Kidney glomerular epithelial cell (primary cell): ENCODE results near the gene GRM1.

Source experiments
- DNase-seq: peaks from one replicate; lab custom pipeline; 2025; lab: John Stamatoyannopoulos, UW

GRM1 gene

GRCh38 chr6:146331013-146331412, 302.2 kb downstream of the GRM1 start:
- DNase-seq = no peak

- no peak for DNase-seq
Measured at GRCh38 chr6:146335336-146335735, 306.5 kb downstream of the GRM1 start.

DNA sequence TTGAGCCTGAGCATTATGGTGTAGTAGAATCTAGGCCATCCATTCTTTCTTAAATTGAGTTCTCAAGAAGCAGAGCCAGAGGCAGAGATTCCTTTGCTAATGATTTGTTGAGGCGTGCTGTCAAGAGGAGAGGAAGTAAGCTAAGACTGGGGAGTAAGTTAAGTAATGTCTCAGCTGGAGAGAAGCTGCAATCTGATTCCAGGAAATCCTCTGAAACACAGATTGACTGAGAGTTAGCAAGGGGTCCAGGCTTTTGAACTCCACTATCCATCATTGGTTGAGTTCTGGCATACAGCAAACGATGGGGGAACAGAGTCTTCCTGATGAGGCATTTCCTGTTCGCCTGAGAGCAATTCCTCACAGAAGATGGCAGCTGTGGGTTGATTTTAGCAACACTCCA, 307.3 kb downstream of the GRM1 start:
- no peak for DNase-seq

DNA sequence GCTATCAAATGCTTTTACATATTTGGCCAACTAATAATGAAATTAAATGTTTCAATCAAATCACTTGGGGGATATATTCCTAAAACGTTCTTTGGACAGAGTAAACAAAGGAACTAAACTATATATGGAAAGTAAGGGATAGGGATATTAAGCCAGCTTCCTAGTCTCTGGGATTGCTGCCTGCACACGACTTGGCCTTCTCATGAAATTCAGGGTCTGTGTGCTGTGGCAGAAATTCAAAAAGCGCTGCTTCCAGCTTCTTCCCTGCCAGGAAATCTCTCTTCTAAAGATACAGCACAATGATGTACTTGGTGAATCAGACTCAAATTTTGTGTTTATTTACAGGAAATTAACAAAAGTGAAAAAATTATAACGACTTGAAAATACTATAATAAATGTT, 308.5 kb downstream of the GRM1 start:
- no peak for DNase-seq

GRCh38 chr6:146339716-146340115, 310.9 kb downstream of the GRM1 start:
- no peak for DNase-seq

DNA sequence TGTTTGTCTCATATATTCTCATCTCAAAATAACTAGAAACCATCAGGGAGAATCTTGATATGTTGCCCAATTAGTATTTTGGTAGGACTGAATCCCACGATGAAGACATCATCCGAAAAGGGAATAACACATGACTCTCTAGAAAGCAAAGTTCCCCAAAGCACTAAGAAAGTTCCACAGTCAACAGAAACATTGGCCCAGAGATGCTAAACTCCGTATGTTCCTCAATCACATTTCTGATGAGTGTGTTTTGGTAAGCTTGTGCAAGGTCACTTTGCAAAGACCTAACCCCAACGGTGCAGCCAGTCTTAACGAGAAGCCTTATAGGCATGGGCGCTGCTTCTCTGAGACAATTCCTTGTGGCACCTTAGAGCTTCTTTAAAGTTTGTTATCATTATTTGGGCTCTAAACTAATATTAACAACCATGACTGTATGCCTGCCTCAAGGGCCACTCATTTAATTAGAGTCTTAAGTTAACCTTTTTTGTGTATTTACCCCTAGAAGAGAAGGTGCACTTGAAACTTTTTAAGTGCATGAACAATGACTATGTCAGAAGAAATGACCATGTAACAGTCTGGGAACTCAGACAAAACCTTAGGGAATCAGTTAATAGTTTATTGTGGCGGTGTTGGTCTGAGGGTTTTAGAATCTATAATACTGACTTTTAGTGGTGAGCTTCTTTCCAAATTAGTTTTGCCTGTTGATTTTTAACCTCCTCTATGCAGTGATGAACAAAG, 312.8 kb downstream of the GRM1 start:
- no peak for DNase-seq

- no peak for DNase-seq
Measured at GRCh38 chr6:146345598-146345997, 316.7 kb downstream of the GRM1 start.

GRCh38 chr6:146347090-146347489, 318.2 kb downstream of the GRM1 start:
- DNase-seq = no peak

DNA sequence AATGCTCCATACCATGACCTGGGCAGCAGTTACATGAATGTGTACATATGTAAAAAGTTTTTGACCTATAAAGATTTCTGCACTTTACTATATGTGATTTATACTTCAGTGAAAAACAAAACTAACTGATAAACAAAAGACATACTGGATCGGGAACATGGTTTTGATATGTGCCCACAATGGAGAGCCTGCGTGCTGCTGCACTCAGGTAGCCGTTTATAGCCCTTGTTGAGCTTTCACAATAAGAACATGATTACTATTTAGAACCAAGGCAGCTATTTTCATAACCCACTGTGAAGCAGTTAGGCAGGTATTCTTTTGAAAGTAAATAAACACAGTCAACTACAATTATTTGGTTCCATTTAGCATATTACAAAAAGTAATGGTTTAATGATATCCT, 318.8 kb downstream of the GRM1 start:
- DNase-seq = no peak

GRCh38 chr6:146351018-146351417, 322.2 kb downstream of the GRM1 start:
- DNase-seq = no peak

GRCh38 chr6:146352163-146352562, 323.3 kb downstream of the GRM1 start:
- DNase-seq = no peak

DNA sequence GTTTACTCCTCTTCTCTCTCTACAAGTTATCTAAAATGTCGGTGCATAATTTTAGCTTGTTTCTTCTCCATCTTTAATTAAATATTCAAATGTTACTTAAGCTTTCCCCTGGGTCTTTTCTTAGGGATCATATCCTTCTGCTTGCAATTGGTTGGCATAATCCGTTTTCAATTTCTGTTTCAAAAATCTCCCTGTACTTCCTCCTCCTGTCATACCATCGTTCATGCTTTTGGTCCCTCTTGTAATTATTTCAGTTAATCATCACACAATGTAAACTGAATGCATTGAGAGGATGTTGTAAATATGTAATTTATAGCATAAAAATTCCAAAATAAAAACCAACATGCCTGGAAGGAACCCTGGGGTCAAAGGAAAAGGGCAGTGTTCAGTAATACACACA, 325.6 kb downstream of the GRM1 start:
- no peak for DNase-seq

- DNase-seq = peak; percentile 41
Measured at GRCh38 chr6:146355521-146356100, 326.7 kb downstream of the GRM1 start.

- peak; percentile 90 for DNase-seq
Measured at GRCh38 chr6:146357578-146358430, 328.9 kb downstream of the GRM1 start.

- no peak for DNase-seq
Measured at GRCh38 chr6:146358431-146359046, 329.7 kb downstream of the GRM1 start.

- DNase-seq = no peak
Measured at GRCh38 chr6:146359131-146359530, 330.3 kb downstream of the GRM1 start.

DNA sequence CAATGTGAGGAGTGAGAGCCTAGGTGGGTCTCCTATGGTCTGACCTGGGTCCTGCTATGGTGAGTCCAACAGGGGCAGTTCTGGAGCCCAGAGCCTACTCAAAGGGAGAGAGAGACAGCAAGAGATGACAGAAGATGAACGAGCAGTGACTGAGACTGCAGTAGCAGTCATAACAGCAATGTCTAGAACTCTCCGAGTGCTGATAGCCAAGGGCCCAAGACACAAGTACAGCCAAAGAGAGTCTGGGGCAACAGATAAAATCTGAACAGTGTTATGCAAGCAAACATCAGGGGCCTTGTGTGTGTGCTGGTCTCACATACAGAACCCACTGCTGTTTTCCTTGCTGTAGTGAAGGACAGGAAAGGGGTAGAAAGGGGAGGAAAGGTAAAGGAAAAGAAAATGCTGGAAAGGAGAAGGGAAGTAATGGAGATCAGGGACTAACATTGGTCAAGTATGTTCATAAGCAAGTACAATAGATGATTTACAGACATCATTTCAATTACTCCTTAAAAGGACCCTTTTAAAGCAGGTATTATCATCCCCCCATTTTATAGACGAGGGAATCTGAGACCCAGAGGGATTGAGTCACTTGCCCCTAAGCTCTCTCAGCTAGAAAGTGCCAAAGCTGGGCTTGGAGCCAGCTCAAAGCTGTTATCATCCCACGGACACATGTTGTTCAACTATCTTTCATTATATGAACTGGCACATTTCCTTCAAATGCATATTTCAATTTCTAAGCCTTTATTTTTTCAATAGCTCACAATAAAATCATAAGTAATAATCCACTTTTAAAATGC, 332.5 kb downstream of the GRM1 start:
- no peak for DNase-seq

GRCh38 chr6:146363838-146364607, 335.2 kb downstream of the GRM1 start:
- no peak for DNase-seq

GRCh38 chr6:146364816-146365594, 336.1 kb downstream of the GRM1 start:
- no peak for DNase-seq

DNA sequence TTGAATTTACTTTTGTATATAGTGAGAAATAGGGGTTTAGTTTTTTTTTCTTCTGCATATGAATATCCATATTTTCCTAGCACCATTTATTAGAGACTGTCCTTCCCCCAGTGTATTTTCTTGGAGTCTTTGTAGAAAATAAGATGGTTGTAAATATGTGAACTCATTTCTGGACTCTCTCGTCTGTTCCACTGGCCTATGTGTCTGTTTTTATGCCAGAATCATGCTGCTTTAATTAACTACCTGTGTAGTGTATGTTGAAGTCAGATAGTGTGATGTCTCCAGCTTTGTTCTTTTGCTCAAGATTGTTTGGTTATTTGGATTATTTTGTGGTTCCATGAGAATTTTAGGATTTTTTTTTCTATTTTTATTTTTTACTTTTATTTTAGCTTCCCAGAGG, 338.2 kb downstream of the GRM1 start:
- DNase-seq = no peak
